ENCODE results near the gene DPP6. TPM values are rescaled to one million over a fixed set of nuclear protein-coding genes. Genes with fewer than 3 reads are reported as not detected.

Gene DPP6
- total and polyA plus RNA-seq, 2 of the 8 experiments (the other 6 are each of a cell fraction or from before 2014, with no cell fraction given), result 4.7 to 6.8 TPM

DNA sequence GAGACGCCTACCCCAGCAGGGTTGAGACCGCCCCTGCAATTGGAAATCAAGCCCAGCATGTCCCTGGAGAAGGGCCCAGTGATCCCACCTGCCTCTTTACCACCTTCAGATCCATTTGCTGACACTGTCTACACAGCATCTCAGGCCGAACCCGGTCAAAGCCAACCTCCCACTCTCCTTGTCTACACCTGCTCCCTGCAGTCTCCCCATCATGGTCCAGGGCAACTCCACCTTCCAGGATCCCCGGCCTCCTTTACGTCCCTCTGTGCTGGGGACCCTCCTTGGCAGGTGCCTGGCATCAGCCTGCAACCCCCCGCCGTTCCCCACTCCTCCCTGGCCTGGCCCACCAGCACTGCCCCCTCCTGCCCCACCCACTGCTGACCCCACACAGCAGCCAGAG, 723.5 kb downstream of the DPP6 start (continued):
- TF ChIP-seq PHF8 (conservative IDR thresholded peaks at IDR 0.05; ENCODE audit: low read depth, low read length) (no peak), NRF1 (IDR thresholded peaks at IDR 0.05; ENCODE audit: low read depth, low read length) (no peak), KDM5A (IDR thresholded peaks at IDR 0.05; ENCODE audit: low read length) (no peak), CREB1 (IDR thresholded peaks at IDR 0.05) (no peak), TAF7 (optimal IDR thresholded peaks at IDR 0.05; ENCODE audit: borderline replicate concordance, low read depth, low read length) (no peak), POLR2AphosphoS5 (IDR thresholded peaks at IDR 0.05; ENCODE audit: low read depth, low read length) (no peak)
